ENCODE measurements around the gene ABCB9. TPM values are rescaled to one million over a fixed set of nuclear protein-coding genes. Genes with fewer than 3 reads are reported as not detected.

ABCB9 gene
- total RNA-seq, 3 donors from 2014 or later: 6.3 to 8.2 (median 6.4) TPM

- H3K36me3 ChIP-seq (ENCODE audit: low read depth): no peaks in the 10 kb centered on the region
- intact Hi-C loops (cut with DNase I, micrococcal nuclease): no loop called here
- H3K9me3 ChIP-seq: no peaks in the 10 kb centered on the region
- DNase-seq (no peak), ATAC-seq (no peak)
- no peaks in the 10 kb centered on the region for H3K4me1 ChIP-seq (ENCODE audit: low read depth)
- no peak for TF ChIP-seq CTCF (IDR thresholded peaks at IDR 0.05)
- no peak overlapping the region for H3K4me3 ChIP-seq
Observed at GRCh38 chr12:123010110-123010509, 43.8 kb upstream of the ABCB9 start.

GRCh38 chr12:123006977-123007376 is 40.7 kb upstream of the ABCB9 start:
- Histone ChIP-seq H3K36me3 (ENCODE audit: low read depth) (no peaks in the 10 kb centered on the region), H3K9me3 (no peaks in the 10 kb centered on the region), H3K4me1 (ENCODE audit: low read depth) (no peaks in the 10 kb centered on the region), H3K4me3 (no peak overlapping the region)
- intact Hi-C loops (cut with DNase I, micrococcal nuclease): no loop called here
- DNase-seq (no peak), ATAC-seq (no peak)
- TF ChIP-seq CTCF (IDR thresholded peaks at IDR 0.05): no peak

- Histone ChIP-seq H3K9me3 (no peaks in the 10 kb centered on the region), H3K4me1 (ENCODE audit: low read depth) (no peaks in the 10 kb centered on the region), H3K4me3 (no peak overlapping the region), H3K36me3 (ENCODE audit: low read depth) (no peaks in the 10 kb centered on the region)
- ATAC-seq (no peak), DNase-seq (no peak)
- intact Hi-C loops (cut with DNase I, micrococcal nuclease): no loop called here
- no peak for TF ChIP-seq CTCF (IDR thresholded peaks at IDR 0.05)
Observed at GRCh38 chr12:123005081-123005626, 38.9 kb upstream of the ABCB9 start.

DNA sequence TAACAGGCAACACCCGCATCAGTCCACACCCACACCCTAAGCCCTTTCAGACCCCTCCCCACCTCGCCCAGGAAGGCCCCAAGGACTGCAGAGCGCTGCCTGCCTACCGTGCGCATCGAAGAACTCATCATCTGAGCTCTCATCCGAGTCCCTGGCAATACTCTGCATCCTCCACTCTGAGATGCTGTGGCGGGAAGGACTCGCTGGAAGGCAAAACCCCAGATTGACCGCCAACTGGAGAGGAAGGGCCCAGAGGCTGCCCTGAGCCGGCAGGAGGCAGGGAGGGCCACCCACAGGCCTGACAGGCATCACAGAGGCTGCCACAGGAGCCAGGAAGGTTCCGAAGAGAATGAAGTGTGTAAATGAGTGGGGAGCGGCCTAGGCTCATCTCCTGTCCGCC is 38.0 kb upstream of the ABCB9 start:
- ATAC-seq: no peak
- H3K4me3 ChIP-seq: no peak overlapping the region
- no peaks in the 10 kb centered on the region for H3K4me1 ChIP-seq (ENCODE audit: low read depth)
- intact Hi-C loops (cut with DNase I, micrococcal nuclease): no loop called here
- H3K36me3 ChIP-seq (ENCODE audit: low read depth): no peaks in the 10 kb centered on the region
- TF ChIP-seq CTCF (IDR thresholded peaks at IDR 0.05): no peak
- no peaks in the 10 kb centered on the region for H3K9me3 ChIP-seq
- DNase-seq: no peak

DNA sequence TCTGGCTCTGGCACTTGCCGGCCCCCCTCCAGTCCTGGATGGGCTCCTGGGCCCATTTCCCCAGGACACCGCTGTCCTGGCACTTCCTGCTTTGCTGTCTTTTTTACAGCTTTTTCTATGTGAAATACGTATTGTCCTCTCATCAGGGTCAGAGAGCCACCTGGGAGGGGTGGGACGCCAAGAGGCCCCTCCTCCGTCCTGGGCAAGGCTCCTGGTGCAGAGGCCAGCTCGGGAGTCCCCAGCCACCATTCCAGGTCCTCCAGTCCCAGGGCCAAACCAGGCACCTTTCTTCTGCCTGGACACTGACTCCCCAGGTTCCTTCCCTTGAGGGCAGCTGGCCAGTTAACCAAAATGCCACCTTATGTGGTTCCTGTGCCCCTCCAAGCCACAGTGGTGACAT is 37.0 kb upstream of the ABCB9 start:
- no peaks in the 10 kb centered on the region for H3K36me3 ChIP-seq (ENCODE audit: low read depth)
- no peaks in the 10 kb centered on the region for H3K9me3 ChIP-seq
- ATAC-seq: no peak
- intact Hi-C loops (cut with DNase I, micrococcal nuclease): no loop called here
- TF ChIP-seq CTCF (IDR thresholded peaks at IDR 0.05): no peak
- no peak overlapping the region for H3K4me3 ChIP-seq
- H3K4me1 ChIP-seq (ENCODE audit: low read depth): no peaks in the 10 kb centered on the region
- no peak for DNase-seq

DNA sequence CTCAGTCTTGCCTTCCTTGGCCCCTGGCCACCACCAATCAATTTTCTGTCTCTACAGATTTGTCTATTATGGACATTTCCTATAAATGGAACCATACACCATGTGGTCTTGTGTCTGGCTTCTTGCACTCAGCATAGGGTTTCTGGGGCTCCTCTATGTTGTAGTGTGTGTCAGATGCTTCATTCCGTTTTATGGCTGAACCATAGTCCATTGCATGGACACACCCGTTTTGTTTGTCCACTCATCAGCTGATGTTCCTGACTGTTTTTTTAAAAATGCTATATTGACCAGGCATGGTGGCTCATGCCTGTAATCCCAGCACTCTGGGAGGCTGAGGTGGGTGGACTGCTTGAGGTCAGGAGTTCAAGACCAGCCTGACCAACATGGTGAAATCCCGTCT is 35.2 kb upstream of the ABCB9 start:
- H3K4me3 ChIP-seq: no peak overlapping the region
- DNase-seq: no peak

More for the DNA sequence above, 35.2 kb upstream of the ABCB9 start:
- Histone ChIP-seq H3K4me1 (ENCODE audit: low read depth) (no peaks in the 10 kb centered on the region), H3K9me3 (no peaks in the 10 kb centered on the region), H3K36me3 (ENCODE audit: low read depth) (no peaks in the 10 kb centered on the region)
- intact Hi-C loops (cut with DNase I, micrococcal nuclease): no loop called here
- peak; percentile 67 for ATAC-seq
- TF ChIP-seq CTCF (IDR thresholded peaks at IDR 0.05): no peak
